ENCODE data around the gene RGS6. TPM values are rescaled to one million over a fixed set of nuclear protein-coding genes. Genes with fewer than 3 reads are reported as not detected.

The RGS6 gene
- total RNA-seq, 1 experiment from 2014 or later = not detected

GRCh38 chr14:72560331-72560730 lies 628.1 kb downstream of the RGS6 start:
- intact Hi-C loops (cut with micrococcal nuclease) = no loop called here
- BruUV-seq (replicated peaks) = no TSS peak
- peaks cover 19% of the 10 kb centered on the region for H3K4me1 Mint-ChIP-seq (ENCODE audit: insufficient read depth, unreplicated experiment)
- POLR2A ChIA-PET = interaction anchor here (1.0 to 1.9 kb wide), 2 partner anchors 13 to 342 kb away, joined by 3 to 5 read pairs; no protein-coding TSS in a partner anchor
- H3K27me3 Mint-ChIP-seq (ENCODE audit: insufficient read depth, unreplicated experiment) = no peaks in the 10 kb centered on the region
- H3K27ac Mint-ChIP-seq (ENCODE audit: low read depth, unreplicated experiment) = peak overlapping the region; percentile 6
- no peak for TF ChIP-seq CTCF (IDR thresholded peaks at IDR 0.05; ENCODE audit: unreplicated experiment)
- H3K4me3 Mint-ChIP-seq (ENCODE audit: unreplicated experiment) = no peak overlapping the region
- H3K36me3 Mint-ChIP-seq (ENCODE audit: insufficient read depth, unreplicated experiment) = no peaks in the 10 kb centered on the region
- CTCF ChIA-PET = interaction anchor here (0.6 kb wide), 1 partner anchor 338 kb away, joined by 3 read pairs; no protein-coding TSS in a partner anchor
- no peaks in the 10 kb centered on the region for H3K9me3 Mint-ChIP-seq (ENCODE audit: unreplicated experiment)
- DNase-seq (ENCODE audit: unreplicated experiment) = no peak

- Mint-ChIP-seq H3K4me1 (ENCODE audit: insufficient read depth, unreplicated experiment) (peaks cover 19% of the 10 kb centered on the region), H3K27me3 (ENCODE audit: insufficient read depth, unreplicated experiment) (no peaks in the 10 kb centered on the region), H3K27ac (ENCODE audit: low read depth, unreplicated experiment) (no peak overlapping the region), H3K4me3 (ENCODE audit: unreplicated experiment) (no peak overlapping the region), H3K36me3 (ENCODE audit: insufficient read depth, unreplicated experiment) (no peaks in the 10 kb centered on the region), H3K9me3 (ENCODE audit: unreplicated experiment) (no peaks in the 10 kb centered on the region)
- ChIA-PET POLR2A (interaction anchor here (1.0 kb wide), 1 partner anchor 13 kb away, joined by 3 read pairs; no protein-coding TSS in a partner anchor), CTCF (interaction anchor here (0.6 kb wide), 2 partner anchors 117 to 337 kb away, joined by 3 read pairs; no protein-coding TSS in a partner anchor)
- no peak for TF ChIP-seq CTCF (IDR thresholded peaks at IDR 0.05; ENCODE audit: unreplicated experiment)
- no TSS peak for BruUV-seq (replicated peaks)
- intact Hi-C loops (cut with micrococcal nuclease) = no loop called here
- DNase-seq (ENCODE audit: unreplicated experiment) = no peak
Observed at GRCh38 chr14:72560889-72561493, 628.8 kb downstream of the RGS6 start.

GRCh38 chr14:72562300-72562699 lies 630.1 kb downstream of the RGS6 start:
- POLR2A ChIA-PET = no interaction called here
- no peak overlapping the region for H3K27ac Mint-ChIP-seq (ENCODE audit: low read depth, unreplicated experiment)
- intact Hi-C loops (cut with micrococcal nuclease) = no loop called here

GRCh38 chr14:72563676-72564075 lies 631.4 kb downstream of the RGS6 start:
- no peaks in the 10 kb centered on the region for H3K27me3 Mint-ChIP-seq (ENCODE audit: insufficient read depth, unreplicated experiment)
- ChIA-PET CTCF (interaction anchor here (0.6 to 0.7 kb wide), 2 partner anchors 12 to 81 kb away, joined by 3 to 5 read pairs; no protein-coding TSS in a partner anchor), POLR2A (no interaction called here)
- no peak for DNase-seq (ENCODE audit: unreplicated experiment)
- TF ChIP-seq CTCF (IDR thresholded peaks at IDR 0.05; ENCODE audit: unreplicated experiment) = no peak
- H3K4me1 Mint-ChIP-seq (ENCODE audit: insufficient read depth, unreplicated experiment) = peaks cover 10% of the 10 kb centered on the region
- no peak overlapping the region for H3K4me3 Mint-ChIP-seq (ENCODE audit: unreplicated experiment)
- no peak overlapping the region for H3K27ac Mint-ChIP-seq (ENCODE audit: low read depth, unreplicated experiment)
- no TSS peak for BruUV-seq (replicated peaks)
- intact Hi-C loops (cut with micrococcal nuclease) = no loop called here
- no peaks in the 10 kb centered on the region for H3K36me3 Mint-ChIP-seq (ENCODE audit: insufficient read depth, unreplicated experiment)
- no peaks in the 10 kb centered on the region for H3K9me3 Mint-ChIP-seq (ENCODE audit: unreplicated experiment)

More at GRCh38 chr14:72562300-72562699, 630.1 kb downstream of the RGS6 start:
- no peak overlapping the region for H3K4me3 Mint-ChIP-seq (ENCODE audit: unreplicated experiment)
- no peaks in the 10 kb centered on the region for H3K27me3 Mint-ChIP-seq (ENCODE audit: insufficient read depth, unreplicated experiment)
- peaks cover 19% of the 10 kb centered on the region for H3K4me1 Mint-ChIP-seq (ENCODE audit: insufficient read depth, unreplicated experiment)
- H3K36me3 Mint-ChIP-seq (ENCODE audit: insufficient read depth, unreplicated experiment) = no peaks in the 10 kb centered on the region
- no peaks in the 10 kb centered on the region for H3K9me3 Mint-ChIP-seq (ENCODE audit: unreplicated experiment)
- DNase-seq (ENCODE audit: unreplicated experiment) = no peak
- CTCF ChIA-PET = interaction anchor here (0.6 kb wide), 1 partner anchor 21 kb away, joined by 3 read pairs; no protein-coding TSS in a partner anchor
- TF ChIP-seq CTCF (IDR thresholded peaks at IDR 0.05; ENCODE audit: unreplicated experiment) = no peak
- BruUV-seq (replicated peaks) = no TSS peak

Data from MCF 10A (cell line).